B cell (primary cell): ENCODE measurements around the gene EHD3. TPM values are rescaled to one million over a fixed set of nuclear protein-coding genes. Genes with fewer than 3 reads are reported as not detected.
A peak's percentile ranks its signal among the peaks of the same experiment; 100 is the strongest.

Experiments
- ATAC-seq: fragments of 200-7000 bp; cut with Tn5 transposase; one replicate; pipeline ENCODE4 v1.10.0; 2021; ENCODE audit warnings: low read depth, mild to moderate bottlenecking, moderate number of reproducible peaks, moderate library complexity
- CTCF ChIA-PET: fragments of 350-600 bp; sonication (Branson Sonifier 250); formaldehyde crosslinking; loops from one replicate; lab custom pipeline; 2021; ENCODE audit warnings: antibody characterized with exemption, inconsistent platforms; lab: Charles Lee
- POLR2A ChIA-PET: fragments of 350-600 bp; sonication (Branson Sonifier 250); formaldehyde crosslinking; loops from one replicate; lab custom pipeline; 2021; ENCODE audit warnings: antibody characterized with exemption; lab: Charles Lee
- DNase-seq: peaks from one replicate; pipeline ENCODE4 v3.0.0; 2013
- H2AFZ ChIP-seq: 2 replicates; pipeline ENCODE4 v1.6.1; 2012; ENCODE audit warnings: mild to moderate bottlenecking, low read depth, low read length; ENCODE audit not compliant: insufficient read depth, poor library complexity, severe bottlenecking
- H3K27ac ChIP-seq, 2 donors: 1 replicate in 1 of 2; 2 replicates in 1 of 2; pipeline ENCODE4 v1.5.1; 2012 to 2013; ENCODE audit warnings: low read length in 2 of 2, mild to moderate bottlenecking in 2 of 2, moderate library complexity in 1 of 2
- H3K27me3 ChIP-seq, 4 experiments: fragments of 200-600 bp in 1 of 4; sonication (generic) in 1 of 4; replicated peaks in 1 of 4; 1 replicate in 2 of 4; 2 replicates in 2 of 4; pipeline versions ENCODE4 v1.6.1 to v1.7.0; 2013 to 2016; ENCODE audit warnings: low read length in 3 of 4, mild to moderate bottlenecking in 2 of 4, mixed read lengths in 1 of 4, moderate library complexity in 1 of 4; ENCODE audit not compliant: insufficient read depth in 4 of 4, control insufficient read depth in 3 of 4; ENCODE audit errors: control extremely low read depth in 1 of 4
- H3K36me3 ChIP-seq, 2 experiments: replicated peaks in 1 of 2; 1 replicate in 1 of 2; 2 replicates in 1 of 2; pipeline versions ENCODE4 v1.6.1 to v1.7.1; 2013; ENCODE audit warnings: low read length in 1 of 2; ENCODE audit not compliant: insufficient read depth in 2 of 2, control insufficient read depth in 1 of 2; ENCODE audit errors: control extremely low read depth in 1 of 2, extremely low read depth in 1 of 2
- H3K4me1 ChIP-seq, 2 donors: fragments of 200-600 bp in 1 of 2; sonication (generic) in 1 of 2; 1 replicate in 1 of 2; 2 replicates in 1 of 2; pipeline versions ENCODE4 v1.5.1 to v1.6.1; 2013 to 2017; ENCODE audit warnings: low read length in 2 of 2; ENCODE audit not compliant: control insufficient read depth in 2 of 2, insufficient read depth in 2 of 2
- H3K4me2 ChIP-seq: replicated peaks from 2 replicates; pipeline ENCODE3; 2012; ENCODE audit warnings: mild to moderate bottlenecking, low read depth, low read length; ENCODE audit not compliant: poor library complexity, severe bottlenecking
- H3K4me3 ChIP-seq, 5 experiments: fragments of 200-600 bp in 1 of 5; sonication (generic) in 1 of 5; 1 replicate in 3 of 5; 2 replicates in 2 of 5; pipeline versions ENCODE4 v1.5.1 to v1.7.0; 2011 to 2016; ENCODE audit warnings: low read length in 4 of 5, mild to moderate bottlenecking in 4 of 5, low read depth in 2 of 5, control low read depth in 1 of 5, moderate library complexity in 1 of 5; ENCODE audit not compliant: insufficient read depth in 1 of 5; ENCODE audit errors: control extremely low read depth in 1 of 5, extremely low read depth in 1 of 5
- H3K79me2 ChIP-seq: fragments of 200-600 bp; sonication (generic); one replicate; pipeline ENCODE4 v1.6.0; 2016; ENCODE audit warnings: low read length; ENCODE audit not compliant: control insufficient read depth, insufficient read depth
- H3K9ac ChIP-seq: fragments of 200-600 bp; sonication (generic); 2 replicates; pipeline ENCODE4 v1.6.1; 2017; ENCODE audit warnings: mild to moderate bottlenecking, low read length, moderate library complexity
- H3K9me3 ChIP-seq, 3 donors: one replicate each; pipeline versions ENCODE4 v1.6.1 to v1.7.1; 2013; ENCODE audit warnings: low read length in 2 of 3; ENCODE audit not compliant: control insufficient read depth in 2 of 3, insufficient read depth in 1 of 3; ENCODE audit errors: control extremely low read depth in 1 of 3
- H4K20me1 ChIP-seq: 2 replicates; pipeline ENCODE4 v1.6.0; 2012; ENCODE audit warnings: mild to moderate bottlenecking, low read length; ENCODE audit not compliant: insufficient read depth, control insufficient read depth, poor library complexity, severe bottlenecking
- H3K27ac Mint-ChIP-seq: one replicate; pipeline ENCODE4 v1.8.0; 2021; ENCODE audit warnings: mixed read lengths
- H3K27me3 Mint-ChIP-seq: one replicate; pipeline ENCODE4 v1.8.0; 2021; ENCODE audit warnings: mixed read lengths
- H3K4me1 Mint-ChIP-seq: one replicate; pipeline ENCODE4 v1.8.0; 2021; ENCODE audit warnings: mixed read lengths
- H3K4me3 Mint-ChIP-seq: one replicate; pipeline ENCODE4 v1.8.0; 2021; ENCODE audit warnings: mixed read lengths
- H3K9me3 Mint-ChIP-seq: one replicate; pipeline ENCODE4 v1.8.0; 2022; ENCODE audit warnings: mixed read lengths; ENCODE audit not compliant: insufficient read depth
- EZH2 ChIP-seq: IDR thresholded peaks from 2 replicates; pipeline ENCODE4 v1.6.1; 2012; ENCODE audit warnings: borderline replicate concordance, low read depth, mild to moderate bottlenecking, moderate library complexity, low read length; ENCODE audit not compliant: insufficient read depth, poor library complexity, severe bottlenecking
- WGBS: methylation state at CpG from one replicate; pipeline ENCODE4 v1.1.5; 2013; ENCODE audit warnings: missing lambda C conversion rate; ENCODE audit not compliant: insufficient coverage; 5-methylcytosine and 5-hydroxymethylcytosine counted together
- intact Hi-C: fragments of 100-400 bp; cut with micrococcal nuclease; formaldehyde crosslinking; loops from one replicate; pipeline ENCODE4 v1.10.0; 2022
- polyA plus RNA-seq: library from polyadenylated mRNA; depleted of rRNA; stranded (reverse); fragments of >200 nt; gene quantifications from 2 replicates; pipeline ENCODE4 v1.2.3, GENCODE V29; 2012
- total RNA-seq, 2 donors: library from RNA; stranded (reverse); fragments of 120-200 nt in 1 of 2; gene quantifications; 1 replicate in 1 of 2; 2 replicates in 1 of 2; pipeline versions ENCODE4 v1.2.3 to v1.2.4, GENCODE V29; 2013 to 2022
- TF ChIP-seq, protein P1 (sequence below): fragments of 200-600 bp; IDR thresholded peaks from one replicate; pipeline ENCODE4 v1.8.0; 2022; ENCODE audit warnings: antibody characterized with exemption, mild to moderate bottlenecking

Gene EHD3
- total and polyA plus RNA-seq, 2 donors (not counting 1 experiment from before 2014, with no cell fraction given), result 19.0 to 60.5 TPM

DNA sequence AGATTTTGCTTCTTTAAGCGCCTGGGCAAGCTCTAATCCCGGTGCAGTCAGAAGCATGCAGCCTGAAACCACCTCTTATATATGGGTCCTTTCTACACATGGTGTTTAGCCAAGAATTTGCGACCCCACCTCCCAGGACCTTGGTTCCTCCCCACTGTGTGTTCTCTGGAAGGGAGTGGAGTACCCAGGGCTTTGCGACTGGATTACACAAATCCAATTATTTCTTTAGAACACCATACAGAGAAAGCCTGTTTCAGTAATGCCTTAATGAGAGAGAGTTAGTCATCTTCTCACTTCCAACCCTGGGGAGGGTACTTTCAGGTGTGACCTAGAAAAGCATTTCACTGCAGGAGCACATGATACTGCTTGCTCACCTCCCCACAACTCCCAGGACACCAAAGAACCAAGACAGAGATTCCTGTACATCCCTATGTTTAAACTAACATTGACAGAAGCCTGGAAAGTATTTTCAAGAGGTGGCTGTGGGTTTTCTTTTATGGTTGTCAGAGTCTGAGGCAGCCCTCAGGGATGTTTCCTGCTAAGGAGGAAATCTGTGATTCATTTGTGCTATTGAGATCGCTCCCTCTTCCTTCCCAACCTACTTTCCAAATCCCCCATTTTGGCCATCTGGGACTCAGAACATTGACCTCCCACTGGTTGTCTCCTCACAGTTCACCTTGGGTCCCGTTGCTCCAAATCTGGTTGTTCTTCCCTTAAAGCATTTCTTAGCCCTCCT is 16.3 kb upstream of the EHD3 start, which contains the start of gene CAPN14:
Gene CAPN14 (minus strand): TSS at position 51 of the 736 bp plus-strand sequence. CDS start 12,068 bp downstream, outside the sequence.
- H3K4me3 ChIP-seq, result no peak within 1 kb of the TSS
- Mint-ChIP-seq H3K4me1 (peaks cover 94% of the 10 kb centered on the region), H3K4me3 (peak within 1 kb of the TSS; percentile 79), H3K27ac (peak within 1 kb of the TSS; percentile 96), H3K27me3 (no peaks in the 10 kb centered on the region), H3K9me3 (no peaks in the 10 kb centered on the region)
- H3K9ac ChIP-seq, result peak within 1 kb of the TSS; percentile 11
- no peaks in the 10 kb centered on the region for H3K36me3 ChIP-seq
- DNase-seq (no peak), ATAC-seq (no peak)
- peak within 1 kb of the TSS; percentile 71 for H3K4me2 ChIP-seq
- H3K9me3 ChIP-seq, result no peaks in the 10 kb centered on the region
- no peaks in the 10 kb centered on the region for H3K27me3 ChIP-seq
- H3K79me2 ChIP-seq, result no peaks in the 10 kb centered on the region
- ChIA-PET POLR2A (interaction anchor here (0.7 to 1.0 kb wide), 2 partner anchors 38 to 39 kb away, joined by 3 to 5 read pairs; no protein-coding TSS in a partner anchor), CTCF (interaction anchor here (0.9 to 7.5 kb wide), 10 partner anchors 11 to 115 kb away, joined by 3 to 58 read pairs (median 8); partner anchors contain the start of genes EHD3 and GALNT14)
- H3K27ac ChIP-seq, result peak within 1 kb of the TSS; percentile 93 to 97
- peaks cover 86 to 92% of the 10 kb centered on the region in 2 donors for H3K4me1 ChIP-seq
- intact Hi-C loops, result loop anchor here (5.0 kb wide), 3 partner anchors 80 to 935 kb away; partner anchors contain the start of gene GALNT14
- TF ChIP-seq, protein P1, sequence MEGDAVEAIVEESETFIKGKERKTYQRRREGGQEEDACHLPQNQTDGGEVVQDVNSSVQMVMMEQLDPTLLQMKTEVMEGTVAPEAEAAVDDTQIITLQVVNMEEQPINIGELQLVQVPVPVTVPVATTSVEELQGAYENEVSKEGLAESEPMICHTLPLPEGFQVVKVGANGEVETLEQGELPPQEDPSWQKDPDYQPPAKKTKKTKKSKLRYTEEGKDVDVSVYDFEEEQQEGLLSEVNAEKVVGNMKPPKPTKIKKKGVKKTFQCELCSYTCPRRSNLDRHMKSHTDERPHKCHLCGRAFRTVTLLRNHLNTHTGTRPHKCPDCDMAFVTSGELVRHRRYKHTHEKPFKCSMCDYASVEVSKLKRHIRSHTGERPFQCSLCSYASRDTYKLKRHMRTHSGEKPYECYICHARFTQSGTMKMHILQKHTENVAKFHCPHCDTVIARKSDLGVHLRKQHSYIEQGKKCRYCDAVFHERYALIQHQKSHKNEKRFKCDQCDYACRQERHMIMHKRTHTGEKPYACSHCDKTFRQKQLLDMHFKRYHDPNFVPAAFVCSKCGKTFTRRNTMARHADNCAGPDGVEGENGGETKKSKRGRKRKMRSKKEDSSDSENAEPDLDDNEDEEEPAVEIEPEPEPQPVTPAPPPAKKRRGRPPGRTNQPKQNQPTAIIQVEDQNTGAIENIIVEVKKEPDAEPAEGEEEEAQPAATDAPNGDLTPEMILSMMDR, result no peak
- no peak for TF ChIP-seq EZH2
- H4K20me1 ChIP-seq, result no peaks in the 10 kb centered on the region
- H2AFZ ChIP-seq, result peak within 1 kb of the TSS; percentile 61
- WGBS, result 59% methylated on average over 4 of the region's 6 CpGs
